GM12891 (cell line): ENCODE results near the gene SLC22A2.

ENCODE experiments used
- PAX5 ChIP-seq: IDR thresholded peaks from 2 replicates; pipeline ENCODE4 v1.6.1; 2011; ENCODE audit warnings: low read length, moderate library complexity, mild to moderate bottlenecking; ENCODE audit not compliant: insufficient read depth, severe bottlenecking
- POLR2A ChIP-seq: IDR thresholded peaks from 2 replicates; pipeline ENCODE4 v1.6.1; 2011; ENCODE audit warnings: low read depth, low read length, control low read depth
- POLR2AphosphoS5 ChIP-seq: IDR thresholded peaks from 2 replicates; pipeline ENCODE4 v1.6.1; 2011; ENCODE audit warnings: low read depth, low read length, control low read depth
- POU2F2 ChIP-seq: IDR thresholded peaks from 2 replicates; pipeline ENCODE4 v1.6.1; 2011; ENCODE audit warnings: low read depth, mild to moderate bottlenecking, control low read depth, low read length, moderate library complexity
- SPI1 ChIP-seq: IDR thresholded peaks from 2 replicates; pipeline ENCODE4 v1.6.1; 2011; ENCODE audit warnings: low read depth, low read length, control low read depth
- TAF1 ChIP-seq: IDR thresholded peaks from 2 replicates; pipeline ENCODE4 v1.6.1; 2011; ENCODE audit warnings: low read depth, low read length, control low read depth

DNA sequence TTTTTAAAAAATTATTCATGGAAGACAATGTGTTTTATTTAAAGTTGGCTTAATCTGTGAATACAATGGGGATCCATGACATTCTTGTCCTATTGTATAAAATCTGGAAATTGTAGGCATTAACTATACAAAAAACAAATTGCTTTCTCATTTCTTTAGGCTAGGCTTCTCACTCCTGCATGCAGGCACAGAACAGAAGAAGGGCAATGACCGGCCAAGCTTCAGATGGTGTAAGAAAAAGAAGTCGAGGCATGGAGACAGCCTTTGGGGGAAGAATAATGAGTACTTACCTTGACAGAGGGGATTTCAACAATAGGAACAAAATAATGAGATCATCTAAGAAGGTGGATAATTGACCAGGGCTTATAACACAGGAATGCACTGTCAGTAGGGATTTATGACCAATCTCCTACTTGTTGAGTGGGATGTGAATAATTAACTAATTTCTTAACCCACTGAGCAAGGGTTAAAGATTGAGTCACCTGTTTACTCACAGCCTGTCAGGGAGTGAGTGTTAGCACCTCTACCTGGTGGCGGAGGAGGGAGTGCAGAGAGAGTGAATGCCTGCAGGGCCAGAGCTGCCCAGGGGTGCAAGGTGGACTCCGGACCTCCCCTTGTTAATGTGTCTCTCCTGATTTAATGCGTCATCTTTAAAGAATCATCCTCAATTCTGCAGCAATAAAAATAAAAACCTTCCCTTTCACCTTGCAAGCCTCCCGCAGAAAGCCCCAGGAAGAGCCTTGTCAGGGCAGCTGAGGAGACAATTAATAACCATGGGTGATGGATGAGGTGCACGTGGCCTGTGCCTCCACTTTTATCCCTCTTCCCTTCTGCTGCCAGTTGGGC, 3.9 kb downstream of the SLC22A2 start:
- TF ChIP-seq POLR2A (no peak), POLR2AphosphoS5 (no peak), TAF1 (no peak), SPI1 (no peak), PAX5 (no peak), POU2F2 (no peak)
